ENCODE results near the gene EIF4E2.
A peak's percentile ranks its signal among the peaks of the same experiment; 100 is the strongest.
"Not testable (repeated sequence)": the region's sequence is repeated elsewhere in the genome, so short reads cannot be mapped to it uniquely, and the experiment has no call there.

Gene EIF4E2

GRCh38 chr2:232521959-232522622 lies 28.4 kb upstream of the EIF4E2 start:
- DNase-seq (ENCODE audit: low read depth in 2 of 2): peak; percentile 66 to 76

GRCh38 chr2:232522623-232523401 lies 27.7 kb upstream of the EIF4E2 start:
- no peak for DNase-seq (ENCODE audit: low read depth in 2 of 2)

- no peak for DNase-seq (ENCODE audit: low read depth in 2 of 2)
Observed at GRCh38 chr2:232523402-232523681, 27.1 kb upstream of the EIF4E2 start.

GRCh38 chr2:232523682-232524597 lies 26.5 kb upstream of the EIF4E2 start:
- peak in 1 of 2 donors; percentile 23 for DNase-seq (ENCODE audit: low read depth in 2 of 2)

GRCh38 chr2:232524771-232525170 lies 25.7 kb upstream of the EIF4E2 start:
- DNase-seq (ENCODE audit: low read depth in 2 of 2): no peak

GRCh38 chr2:232525199-232525598 lies 25.3 kb upstream of the EIF4E2 start:
- DNase-seq (ENCODE audit: low read depth in 2 of 2): no peak

- no peak for DNase-seq (ENCODE audit: low read depth in 2 of 2)
Observed at GRCh38 chr2:232525791-232526371, 24.6 kb upstream of the EIF4E2 start, which contains the start of gene CHRND. CHRND (plus strand) TSS chr2:232526160; CDS start chr2:232526216, 56 bp downstream.

- DNase-seq (ENCODE audit: low read depth in 2 of 2): no peak
Observed at GRCh38 chr2:232526372-232526941, 24.0 kb upstream of the EIF4E2 start.

- no peak for DNase-seq (ENCODE audit: low read depth in 2 of 2)
Observed at GRCh38 chr2:232527905-232528470, 22.5 kb upstream of the EIF4E2 start.

GRCh38 chr2:232528746-232529460 lies 21.6 kb upstream of the EIF4E2 start:
- DNase-seq (ENCODE audit: low read depth in 2 of 2): no peak

GRCh38 chr2:232529806-232530547 lies 20.5 kb upstream of the EIF4E2 start:
- DNase-seq (ENCODE audit: low read depth in 2 of 2): no peak

- DNase-seq (ENCODE audit: low read depth in 2 of 2): no peak
Observed at GRCh38 chr2:232530626-232531260, 19.7 kb upstream of the EIF4E2 start.

- DNase-seq (ENCODE audit: low read depth in 2 of 2): no peak
Observed at GRCh38 chr2:232532419-232532818, 18.1 kb upstream of the EIF4E2 start.

- DNase-seq (ENCODE audit: low read depth in 2 of 2): not testable (repeated sequence)
Observed at GRCh38 chr2:232532821-232533220, 17.7 kb upstream of the EIF4E2 start.

- no peak for DNase-seq (ENCODE audit: low read depth in 2 of 2)
Observed at GRCh38 chr2:232533944-232534710, 16.4 kb upstream of the EIF4E2 start.

GRCh38 chr2:232534940-232535651 lies 15.4 kb upstream of the EIF4E2 start:
- DNase-seq (ENCODE audit: low read depth in 2 of 2): no peak

GRCh38 chr2:232535761-232536530 lies 14.5 kb upstream of the EIF4E2 start:
- DNase-seq (ENCODE audit: low read depth in 2 of 2): no peak

Measured in stimulated activated CD4-positive, alpha-beta T cell treated with anti-CD3 and anti-CD28 coated beads, Interleukin-1b, Interleukin-23, amount 100 ng/mL, for 4 hours (primary cell).